Glutamatergic neuron (in vitro differentiated cells): Measurements from ENCODE around the gene NOP56. TPM values are rescaled to one million over a fixed set of nuclear protein-coding genes. Genes with fewer than 3 reads are reported as not detected.

Experiments
- DNase-seq: peaks from one replicate; pipeline ENCODE4 v3.0.0; 2022
- H3K27ac Mint-ChIP-seq: one replicate; pipeline ENCODE4 v1.8.0; 2020; ENCODE audit warnings: mild to moderate bottlenecking, mixed read lengths, inconsistent platforms; ENCODE audit not compliant: unreplicated experiment
- H3K27me3 Mint-ChIP-seq: one replicate; pipeline ENCODE4 v1.8.0; 2020; ENCODE audit warnings: mild to moderate bottlenecking, moderate library complexity, mixed read lengths, inconsistent platforms; ENCODE audit not compliant: unreplicated experiment
- H3K36me3 Mint-ChIP-seq: one replicate; pipeline ENCODE4 v1.8.0; 2020; ENCODE audit warnings: mild to moderate bottlenecking, mixed read lengths, inconsistent platforms; ENCODE audit not compliant: unreplicated experiment
- H3K4me1 Mint-ChIP-seq: one replicate; pipeline ENCODE4 v1.8.0; 2020; ENCODE audit warnings: mild to moderate bottlenecking, low read depth, mixed read lengths, inconsistent platforms; ENCODE audit not compliant: unreplicated experiment
- H3K4me3 Mint-ChIP-seq: one replicate; pipeline ENCODE4 v1.8.0; 2020; ENCODE audit warnings: mild to moderate bottlenecking, mixed read lengths, inconsistent platforms; ENCODE audit not compliant: unreplicated experiment
- H3K9me3 Mint-ChIP-seq: one replicate; pipeline ENCODE4 v1.8.0; 2020; ENCODE audit warnings: mild to moderate bottlenecking, moderate library complexity, mixed read lengths, inconsistent platforms; ENCODE audit not compliant: unreplicated experiment
- total RNA-seq: library from RNA; stranded (reverse); fragmentation: NEBNext Ultra II Directional; extraction: Animal tissue kit (Norgen Biotek cat#: 25700); gene quantifications from one replicate; pipeline ENCODE4 v1.2.1, GENCODE V29; 2021; ENCODE audit not compliant: unreplicated experiment
- TF ChIP-seq, protein P1 (sequence below): fragments of 200-600 bp; sonication (generic); IDR thresholded peaks from one replicate; pipeline ENCODE4 v1.5.0; 2021; ENCODE audit not compliant: partially characterized antibody, unreplicated experiment

NOP56 gene
- total RNA-seq, 1 donor from 2014 or later = 185 TPM

DNA sequence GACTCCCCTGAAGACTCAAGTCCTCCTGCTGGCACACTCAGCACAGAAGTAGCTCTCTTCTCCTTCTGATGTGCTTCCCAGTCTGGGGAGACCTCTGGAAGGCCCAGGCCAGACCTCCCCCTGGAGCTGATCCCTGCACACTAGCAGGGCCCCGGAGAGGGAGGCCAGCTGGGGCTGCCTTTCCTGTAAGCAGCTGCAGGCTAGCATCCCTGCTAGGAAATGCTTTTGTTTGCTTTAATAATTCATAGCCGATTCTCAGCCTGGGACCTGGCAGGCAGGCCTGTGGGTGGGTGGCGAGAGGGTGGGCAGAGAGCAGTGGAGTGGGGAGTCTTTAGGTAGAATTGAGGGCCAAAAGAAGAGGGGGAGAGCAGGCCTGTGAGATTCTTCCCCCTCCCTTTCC, 45.3 kb downstream of the NOP56 start:
- H3K9me3 Mint-ChIP-seq = peaks cover 6% of the 10 kb centered on the region
- H3K36me3 Mint-ChIP-seq = peaks cover 6% of the 10 kb centered on the region
- DNase-seq = peak; percentile 54
- H3K4me1 Mint-ChIP-seq = peaks cover 16% of the 10 kb centered on the region
- no peak overlapping the region for H3K4me3 Mint-ChIP-seq
- TF ChIP-seq, protein P1, sequence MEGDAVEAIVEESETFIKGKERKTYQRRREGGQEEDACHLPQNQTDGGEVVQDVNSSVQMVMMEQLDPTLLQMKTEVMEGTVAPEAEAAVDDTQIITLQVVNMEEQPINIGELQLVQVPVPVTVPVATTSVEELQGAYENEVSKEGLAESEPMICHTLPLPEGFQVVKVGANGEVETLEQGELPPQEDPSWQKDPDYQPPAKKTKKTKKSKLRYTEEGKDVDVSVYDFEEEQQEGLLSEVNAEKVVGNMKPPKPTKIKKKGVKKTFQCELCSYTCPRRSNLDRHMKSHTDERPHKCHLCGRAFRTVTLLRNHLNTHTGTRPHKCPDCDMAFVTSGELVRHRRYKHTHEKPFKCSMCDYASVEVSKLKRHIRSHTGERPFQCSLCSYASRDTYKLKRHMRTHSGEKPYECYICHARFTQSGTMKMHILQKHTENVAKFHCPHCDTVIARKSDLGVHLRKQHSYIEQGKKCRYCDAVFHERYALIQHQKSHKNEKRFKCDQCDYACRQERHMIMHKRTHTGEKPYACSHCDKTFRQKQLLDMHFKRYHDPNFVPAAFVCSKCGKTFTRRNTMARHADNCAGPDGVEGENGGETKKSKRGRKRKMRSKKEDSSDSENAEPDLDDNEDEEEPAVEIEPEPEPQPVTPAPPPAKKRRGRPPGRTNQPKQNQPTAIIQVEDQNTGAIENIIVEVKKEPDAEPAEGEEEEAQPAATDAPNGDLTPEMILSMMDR = no peak
- no peak overlapping the region for H3K27ac Mint-ChIP-seq
- peaks cover 25% of the 10 kb centered on the region for H3K27me3 Mint-ChIP-seq

- Mint-ChIP-seq H3K27me3 (peaks cover 25% of the 10 kb centered on the region), H3K4me3 (no peak overlapping the region), H3K27ac (no peak overlapping the region), H3K4me1 (peaks cover 16% of the 10 kb centered on the region), H3K9me3 (peaks cover 6% of the 10 kb centered on the region), H3K36me3 (peaks cover 6% of the 10 kb centered on the region)
- TF ChIP-seq, protein P1 = no peak
- DNase-seq = no peak
Measured at GRCh38 chr20:2698186-2698817, 45.9 kb downstream of the NOP56 start.

DNA sequence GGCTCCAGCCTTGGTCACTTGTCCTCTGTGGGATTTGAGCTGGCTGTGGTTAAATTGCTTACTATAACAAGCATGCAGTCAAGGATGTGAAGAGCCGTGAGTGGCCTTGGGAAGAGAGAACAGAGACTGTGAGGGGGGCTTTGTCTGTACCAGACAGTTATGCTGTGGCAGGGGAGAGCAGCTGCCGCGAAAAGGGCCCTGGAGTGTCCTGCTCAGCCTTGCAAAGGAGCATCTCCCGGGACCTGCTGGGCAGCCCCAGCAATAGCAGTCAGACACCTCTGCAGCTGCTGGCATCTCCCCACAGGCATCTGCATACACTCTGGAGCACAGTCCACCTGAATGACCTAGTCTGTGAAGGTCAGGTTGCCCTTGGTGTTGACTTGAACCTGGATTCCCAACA, 46.5 kb downstream of the NOP56 start:
- no peak overlapping the region for H3K4me3 Mint-ChIP-seq
- peak; percentile 50 for DNase-seq
- peaks cover 25% of the 10 kb centered on the region for H3K27me3 Mint-ChIP-seq
- TF ChIP-seq, protein P1 = no peak
- H3K36me3 Mint-ChIP-seq = peaks cover 6% of the 10 kb centered on the region
- H3K4me1 Mint-ChIP-seq = peaks cover 16% of the 10 kb centered on the region
- peaks cover 6% of the 10 kb centered on the region for H3K9me3 Mint-ChIP-seq
- H3K27ac Mint-ChIP-seq = no peak overlapping the region

- H3K36me3 Mint-ChIP-seq = peaks cover 6% of the 10 kb centered on the region
- no peak overlapping the region for H3K27ac Mint-ChIP-seq
- peaks cover 15% of the 10 kb centered on the region for H3K4me1 Mint-ChIP-seq
- peaks cover 6% of the 10 kb centered on the region for H3K9me3 Mint-ChIP-seq
- peaks cover 19% of the 10 kb centered on the region for H3K27me3 Mint-ChIP-seq
- H3K4me3 Mint-ChIP-seq = no peak overlapping the region
- DNase-seq = no peak
- TF ChIP-seq, protein P1 = no peak
Measured at GRCh38 chr20:2699775-2700413, 47.5 kb downstream of the NOP56 start.

- Mint-ChIP-seq H3K27ac (no peak overlapping the region), H3K36me3 (peaks cover under 1% of the 10 kb centered on the region), H3K27me3 (peaks cover 9% of the 10 kb centered on the region), H3K4me1 (peaks cover 12% of the 10 kb centered on the region), H3K4me3 (no peak overlapping the region), H3K9me3 (peaks cover 6% of the 10 kb centered on the region)
- TF ChIP-seq, protein P1 = no peak
- DNase-seq = no peak
Measured at GRCh38 chr20:2700913-2701620, 48.6 kb downstream of the NOP56 start.
